ENCODE data around the gene SLIT3.

Gene SLIT3

GRCh38 chr5:168813184-168813968, 487.6 kb downstream of the SLIT3 start:
- no peak for DNase-seq

GRCh38 chr5:168810641-168811040, 490.3 kb downstream of the SLIT3 start:
- DNase-seq = no peak

GRCh38 chr5:168809218-168809617, 491.7 kb downstream of the SLIT3 start:
- DNase-seq = no peak

- DNase-seq = no peak
These were observed 492.8 kb downstream of the SLIT3 start for GRCh38 chr5:168808051-168808616.

GRCh38 chr5:168807287-168807686, 493.7 kb downstream of the SLIT3 start:
- no peak for DNase-seq

GRCh38 chr5:168803541-168803940, 497.4 kb downstream of the SLIT3 start:
- DNase-seq = no peak

- DNase-seq = no peak
These were observed 498.6 kb downstream of the SLIT3 start for GRCh38 chr5:168802337-168802736.

- DNase-seq = no peak
These were observed 499.4 kb downstream of the SLIT3 start for GRCh38 chr5:168801567-168801966.

- DNase-seq = no peak
These were observed 500.2 kb downstream of the SLIT3 start for GRCh38 chr5:168800701-168801100.

- DNase-seq = no peak
These were observed 502.6 kb downstream of the SLIT3 start for GRCh38 chr5:168798065-168799023.

- DNase-seq = no peak
These were observed 504.1 kb downstream of the SLIT3 start for GRCh38 chr5:168796593-168797580.

GRCh38 chr5:168796000-168796399, 504.9 kb downstream of the SLIT3 start:
- DNase-seq = no peak

- DNase-seq = no peak
These were observed 506.8 kb downstream of the SLIT3 start for GRCh38 chr5:168793841-168794837.

- DNase-seq = no peak
These were observed 508.3 kb downstream of the SLIT3 start for GRCh38 chr5:168792678-168793077.

- DNase-seq = no peak
These were observed 510.2 kb downstream of the SLIT3 start for GRCh38 chr5:168790671-168791250.

GRCh38 chr5:168790002-168790635, 510.8 kb downstream of the SLIT3 start:
- no peak for DNase-seq

GRCh38 chr5:168788786-168789185, 512.2 kb downstream of the SLIT3 start:
- DNase-seq = no peak

- DNase-seq = no peak
These were observed 512.8 kb downstream of the SLIT3 start for GRCh38 chr5:168788107-168788506.

GRCh38 chr5:168786147-168786546, 514.8 kb downstream of the SLIT3 start:
- DNase-seq = no peak

- DNase-seq = no peak
These were observed 516.5 kb downstream of the SLIT3 start for GRCh38 chr5:168784454-168784853.
